Prostate gland (tissue), 2 donors: Measurements from ENCODE around the gene KCNN2.

Experiments used
- CTCF ChIP-seq, 4 experiments: fragments of 200-600 bp in 2 of 4; fragments of 450-650 bp in 2 of 4; sonication (generic) in 2 of 4; IDR thresholded peaks; 1 replicate in 3 of 4; 2 replicates in 1 of 4; pipeline ENCODE4 v1.5.1; 2016 to 2019; ENCODE audit warnings: antibody characterized with exemption in 4 of 4, mild to moderate bottlenecking in 2 of 4, moderate library complexity in 2 of 4
- POLR2A ChIP-seq: fragments of 450-650 bp; IDR thresholded peaks from one replicate; pipeline ENCODE4 v1.6.1; 2016; ENCODE audit warnings: antibody characterized with exemption, mild to moderate bottlenecking

DNA sequence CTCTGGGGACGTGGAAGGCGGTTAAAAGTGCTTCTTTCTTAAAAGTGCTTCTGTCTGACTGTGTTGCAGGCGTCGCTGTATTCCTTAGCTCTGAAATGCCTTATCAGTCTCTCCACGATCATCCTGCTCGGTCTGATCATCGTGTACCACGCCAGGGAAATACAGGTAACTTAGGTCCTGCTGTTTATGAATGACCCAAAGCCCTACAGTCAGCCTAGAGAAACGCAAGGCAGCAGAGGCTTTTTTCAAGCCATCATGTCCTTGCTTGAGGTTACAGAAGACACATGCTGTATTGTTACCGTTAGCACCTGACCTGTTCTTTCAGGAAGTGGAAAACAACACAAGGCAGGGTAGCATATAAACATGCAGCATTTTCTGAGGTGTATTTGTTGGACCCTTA is 2.0 kb downstream of the KCNN2 start:
- TF ChIP-seq CTCF (IDR thresholded peaks at IDR 0.05) (no peak), POLR2A (no peak)
